Liver (tissue), 3 donors: ENCODE results near the gene USP6NL.

ENCODE experiments used
- CTCF ChIP-seq: fragments of 150-350 bp; IDR thresholded peaks from 2 replicates; pipeline ENCODE4 v1.5.1; 2017; ENCODE audit warnings: improper control_type of control experiment, low read depth, low read length; ENCODE audit not compliant: missing input control
- GABPA ChIP-seq, 2 donors: IDR thresholded peaks in 1 of 2; conservative IDR thresholded peaks in 1 of 2; 2 replicates each; pipeline ENCODE4 v1.6.1; 2016; ENCODE audit warnings: antibody characterized with exemption in 2 of 2, mild to moderate bottlenecking in 1 of 2, moderate library complexity in 1 of 2
- JUND ChIP-seq, 2 donors: IDR thresholded peaks; 2 replicates each; pipeline ENCODE4 v1.6.1; 2016; ENCODE audit warnings: antibody characterized with exemption in 2 of 2
- RAD21 ChIP-seq, 2 donors: IDR thresholded peaks; 2 replicates each; pipeline ENCODE4 v1.6.1; 2016; ENCODE audit warnings: antibody characterized with exemption in 2 of 2, mild to moderate bottlenecking in 2 of 2
- REST ChIP-seq: IDR thresholded peaks from 2 replicates; pipeline ENCODE4 v1.6.1; 2016; ENCODE audit warnings: antibody characterized with exemption, mild to moderate bottlenecking
- donor health status: healthy.
- donor health status: healthy.

DNA sequence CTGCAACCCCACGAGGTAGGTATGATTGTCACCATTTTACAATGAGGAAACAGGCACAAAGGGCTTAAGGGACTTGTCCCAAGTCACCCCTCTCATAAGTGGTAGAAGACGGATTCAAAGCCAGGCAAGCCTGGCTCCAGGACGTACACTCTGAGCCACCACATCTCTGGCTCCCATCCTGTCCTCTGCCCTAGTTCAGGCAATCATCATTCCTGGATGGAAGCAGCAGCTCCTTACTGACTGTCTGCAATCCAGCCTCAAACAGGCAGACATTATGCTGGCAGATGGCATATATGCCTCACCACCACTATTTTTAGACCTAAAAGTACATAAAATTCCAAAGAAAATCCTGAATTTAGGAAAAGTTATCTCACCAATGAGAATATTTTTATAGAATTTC, 100.7 kb downstream of the USP6NL start:
- TF ChIP-seq CTCF: no peak
- no peak for TF ChIP-seq RAD21 (IDR thresholded peaks at IDR 0.05)
- TF ChIP-seq JUND (IDR thresholded peaks at IDR 0.05): no peak
- no peak for TF ChIP-seq GABPA (IDR thresholded peaks at IDR 0.05 in 1 of 2, conservative IDR thresholded peaks at IDR 0.05 in 1 of 2)
- TF ChIP-seq REST: no peak
